OCI-LY1 (cell line): Measurements from ENCODE around the gene TTL.

ENCODE experiments used
- H2AFZ ChIP-seq: fragments of 200-600 bp; sonication (generic), shearing (Covaris generic); 2 replicates; pipeline ENCODE4 v1.6.0; 2014; ENCODE audit warnings: antibody characterized with exemption, mild to moderate bottlenecking, low read length
- H3F3A ChIP-seq: fragments of 200-600 bp; sonication (generic), shearing (Covaris generic); 2 replicates; pipeline ENCODE4 v1.6.0; 2014; ENCODE audit warnings: mild to moderate bottlenecking, antibody characterized with exemption, low read length, moderate library complexity; ENCODE audit not compliant: insufficient read depth
- H3K27ac ChIP-seq: fragments of 200-600 bp; sonication (generic); 2 replicates; pipeline ENCODE4 v1.5.1; 2014; ENCODE audit warnings: low read length, mixed run types, mild to moderate bottlenecking, low read depth; ENCODE audit not compliant: poor library complexity, severe bottlenecking
- H3K27me3 ChIP-seq: fragments of 200-600 bp; sonication (generic); 2 replicates; pipeline ENCODE4 v1.6.0; 2014; ENCODE audit warnings: antibody characterized with exemption, mild to moderate bottlenecking, low read length, moderate library complexity; ENCODE audit not compliant: insufficient read depth
- H3K36me3 ChIP-seq: fragments of 200-600 bp; sonication (generic); 2 replicates; pipeline ENCODE4 v1.6.1; 2014; ENCODE audit warnings: mild to moderate bottlenecking, antibody characterized with exemption, low read length, moderate library complexity, mixed read lengths; ENCODE audit not compliant: insufficient read depth
- H3K4me1 ChIP-seq: fragments of 200-600 bp; sonication (generic); 2 replicates; pipeline ENCODE4 v1.5.1; 2014; ENCODE audit warnings: mild to moderate bottlenecking, low read length, moderate library complexity; ENCODE audit not compliant: insufficient read depth, severe bottlenecking
- H3K4me2 ChIP-seq: fragments of 200-600 bp; sonication (generic), shearing (Covaris generic); 2 replicates; pipeline ENCODE4 v1.6.1; 2014; ENCODE audit warnings: low read length
- H3K4me3 ChIP-seq: fragments of 200-600 bp; sonication (generic); 2 replicates; pipeline ENCODE4 v1.5.1; 2014; ENCODE audit warnings: low read length, low read depth, mild to moderate bottlenecking, mixed read lengths; ENCODE audit not compliant: poor library complexity, severe bottlenecking
- H3K79me2 ChIP-seq: fragments of 200-600 bp; shearing (Covaris generic); 2 replicates; pipeline ENCODE4 v1.6.1; 2016; ENCODE audit warnings: mixed run types, low read length, mixed read lengths; ENCODE audit not compliant: insufficient read depth
- H3K9ac ChIP-seq: fragments of 200-600 bp; sonication (generic), shearing (Covaris generic); 2 replicates; pipeline ENCODE4 v1.6.1; 2014; ENCODE audit warnings: mild to moderate bottlenecking, low read length, mixed read lengths
- H3K9me2 ChIP-seq: fragments of 200-600 bp; sonication (generic), shearing (Covaris generic); 2 replicates; pipeline ENCODE4 v1.6.1; 2014; ENCODE audit warnings: low read depth, mild to moderate bottlenecking, low read length, mixed read lengths
- H3K9me3 ChIP-seq: fragments of 200-600 bp; shearing (Covaris generic); 2 replicates; pipeline ENCODE4 v1.6.1; 2014; ENCODE audit warnings: low read length, mixed read lengths
- H4K20me1 ChIP-seq: fragments of 200-600 bp; sonication (generic), shearing (Covaris generic); 2 replicates; pipeline ENCODE4 v1.6.0; 2016; ENCODE audit warnings: mild to moderate bottlenecking, low read length; ENCODE audit not compliant: insufficient read depth
- CTCF ChIP-seq: fragments of 200-600 bp; sonication (generic), shearing (Covaris generic); IDR thresholded peaks from 2 replicates; pipeline ENCODE4 v1.5.1; 2017; ENCODE audit warnings: mild to moderate bottlenecking, antibody characterized with exemption, low read length, moderate library complexity, mixed read lengths
- EZH2 ChIP-seq: fragments of 200-600 bp; sonication (generic), shearing (Covaris generic); IDR thresholded peaks from 2 replicates; pipeline ENCODE4 v1.8.0; 2017; ENCODE audit warnings: borderline replicate concordance, mixed run types, mild to moderate bottlenecking, antibody characterized with exemption, low read length, moderate library complexity, mixed read lengths

The TTL gene

GRCh38 chr2:112584134-112584890 lies 102.4 kb downstream of the TTL start, which contains the start of gene CHCHD5:
CHCHD5 (plus strand) TSS chr2:112584609; CDS start chr2:112584648, 39 bp downstream.
- H4K20me1 ChIP-seq, result no peaks in the 10 kb centered on the region
- H3K9me3 ChIP-seq, result no peaks in the 10 kb centered on the region
- no peaks in the 10 kb centered on the region for H3K79me2 ChIP-seq
- 0 out of 2 replicates have a peak within 1 kb of the TSS, but pooled peaks have one; percentile 84 for H2AFZ ChIP-seq
- H3K36me3 ChIP-seq, result peaks cover 4% of the 10 kb centered on the region; the same call in 1 of the 2 replicates
- H3K4me2 ChIP-seq, result peak within 1 kb of the TSS; percentile 80
- peak within 1 kb of the TSS; percentile 74 for H3K4me3 ChIP-seq
- H3K27ac ChIP-seq, result peak within 1 kb of the TSS; percentile 89
- no peaks in the 10 kb centered on the region for H3K9me2 ChIP-seq
- H3K4me1 ChIP-seq, result peaks cover 31% of the 10 kb centered on the region
- peak within 1 kb of the TSS; percentile 81 for H3K9ac ChIP-seq
- TF ChIP-seq EZH2 (no peak), CTCF (no peak)
- H3F3A ChIP-seq, result 0 out of 2 replicates have a peak, but pooled peaks cover 6% of the 10 kb centered on the region
- H3K27me3 ChIP-seq, result no peaks in the 10 kb centered on the region

GRCh38 chr2:112584891-112585250 lies 102.9 kb downstream of the TTL start:
- H3K27me3 ChIP-seq, result no peaks in the 10 kb centered on the region
- 0 out of 2 replicates have a peak, but pooled peaks cover 6% of the 10 kb centered on the region for H3F3A ChIP-seq
- H3K9me2 ChIP-seq, result no peaks in the 10 kb centered on the region
- H3K9me3 ChIP-seq, result no peaks in the 10 kb centered on the region
- H3K27ac ChIP-seq, result peak overlapping the region; percentile 89
- H2AFZ ChIP-seq, result no peak overlapping the region
- H3K4me1 ChIP-seq, result peaks cover 31% of the 10 kb centered on the region
- TF ChIP-seq CTCF, result no peak
- TF ChIP-seq EZH2, result no peak
- H3K9ac ChIP-seq, result peak overlapping the region; percentile 81
- no peaks in the 10 kb centered on the region for H3K79me2 ChIP-seq
- peaks cover 7% of the 10 kb centered on the region; the same call in 1 of the 2 replicates for H3K36me3 ChIP-seq
- no peaks in the 10 kb centered on the region for H4K20me1 ChIP-seq
- peak overlapping the region; percentile 74 for H3K4me3 ChIP-seq
- peak overlapping the region; percentile 80 for H3K4me2 ChIP-seq

GRCh38 chr2:112585400-112585799 lies 103.4 kb downstream of the TTL start:
- peak overlapping the region; percentile 80 for H3K4me2 ChIP-seq

More at GRCh38 chr2:112585400-112585799, 103.4 kb downstream of the TTL start:
- peaks cover 31% of the 10 kb centered on the region for H3K4me1 ChIP-seq
- peaks cover 7% of the 10 kb centered on the region; the same call in 1 of the 2 replicates for H3K36me3 ChIP-seq
- H3K9ac ChIP-seq, result peak overlapping the region; percentile 81
- no peaks in the 10 kb centered on the region for H3K9me2 ChIP-seq
- TF ChIP-seq EZH2 (no peak), CTCF (no peak)
- no peak overlapping the region for H2AFZ ChIP-seq
- 0 out of 2 replicates have a peak, but pooled peaks cover 6% of the 10 kb centered on the region for H3F3A ChIP-seq
- no peaks in the 10 kb centered on the region for H4K20me1 ChIP-seq
- H3K27me3 ChIP-seq, result no peaks in the 10 kb centered on the region
- H3K27ac ChIP-seq, result peak overlapping the region; percentile 89
- H3K4me3 ChIP-seq, result peak overlapping the region; percentile 74
- H3K9me3 ChIP-seq, result no peaks in the 10 kb centered on the region
- H3K79me2 ChIP-seq, result no peaks in the 10 kb centered on the region
